ENCODE results near the gene KCNA5. TPM values are rescaled to one million over a fixed set of nuclear protein-coding genes. Genes with fewer than 3 reads are reported as not detected.

The KCNA5 gene
- total and polyA plus RNA-seq, 2 donors (not counting 1 experiment from before 2014, with no cell fraction given) = 0.20 to 0.72 TPM

GRCh38 chr12:5085896-5086295 lies 42.2 kb downstream of the KCNA5 start:
- Histone ChIP-seq H4K20me1 (ENCODE audit: control insufficient read depth, insufficient read depth, low read length, poor library complexity, severe bottlenecking) (no peaks in the 10 kb centered on the region), H3K4me2 (replicated peaks; ENCODE audit: low read depth, low read length, poor library complexity, severe bottlenecking) (no peak overlapping the region), H3K79me2 (ENCODE audit: control insufficient read depth, insufficient read depth, low read length) (no peaks in the 10 kb centered on the region), H3K27ac (ENCODE audit: low read length in 2 of 2) (no peak overlapping the region), H2AFZ (ENCODE audit: insufficient read depth, low read depth, low read length, poor library complexity, severe bottlenecking) (no peak overlapping the region), H3K9me3 (ENCODE audit: control extremely low read depth in 1 of 3, control insufficient read depth in 2 of 3, insufficient read depth in 1 of 3, low read length in 2 of 3) (no peaks in the 10 kb centered on the region), H3K36me3 (replicated peaks in 1 of 2; ENCODE audit: control extremely low read depth in 1 of 2, control insufficient read depth in 1 of 2, extremely low read depth in 1 of 2, insufficient read depth in 2 of 2, low read length in 1 of 2) (no peaks in the 10 kb centered on the region), H3K27me3 (replicated peaks in 1 of 4; ENCODE audit: control extremely low read depth in 1 of 4, control insufficient read depth in 3 of 4, insufficient read depth in 4 of 4, low read length in 3 of 4) (no peaks in the 10 kb centered on the region), H3K4me1 (ENCODE audit: control insufficient read depth in 2 of 2, insufficient read depth in 2 of 2, low read length in 2 of 2) (no peaks in the 10 kb centered on the region), H3K4me3 (ENCODE audit: control extremely low read depth in 1 of 5, extremely low read depth in 1 of 5, insufficient read depth in 1 of 5, low read depth in 2 of 5, low read length in 4 of 5) (no peak overlapping the region), H3K9ac (ENCODE audit: low read length) (no peak overlapping the region)
- Mint-ChIP-seq H3K9me3 (ENCODE audit: insufficient read depth) (no peaks in the 10 kb centered on the region), H3K4me1 (no peaks in the 10 kb centered on the region), H3K27ac (no peak overlapping the region), H3K4me3 (no peak overlapping the region), H3K27me3 (peaks cover 16% of the 10 kb centered on the region)
- WGBS (ENCODE audit: insufficient coverage) = 82% methylated on average over 3 of the region's 3 CpGs
- ATAC-seq (ENCODE audit: low read depth) (no peak), DNase-seq (no peak)
- TF ChIP-seq CTCF (IDR thresholded peaks at IDR 0.05) (no peak), EZH2 (IDR thresholded peaks at IDR 0.05; ENCODE audit: borderline replicate concordance, insufficient read depth, low read depth, low read length, poor library complexity, severe bottlenecking) (no peak)
- ChIA-PET CTCF (interaction anchor here (0.9 to 8.7 kb wide), 8 partner anchors 10 to 230 kb away, joined by 3 to 327 read pairs (median 4); no protein-coding TSS in a partner anchor), POLR2A (no interaction called here)
- intact Hi-C loops (cut with micrococcal nuclease) = loop anchor here (2.0 kb wide), 1 partner anchor 35 kb away; no protein-coding TSS in a partner anchor

- POLR2A ChIA-PET = no interaction called here
These were observed 44.3 kb downstream of the KCNA5 start for GRCh38 chr12:5087831-5088554.

More at GRCh38 chr12:5087831-5088554, 44.3 kb downstream of the KCNA5 start:
- Histone ChIP-seq H3K27me3 (replicated peaks in 1 of 4; ENCODE audit: control extremely low read depth in 1 of 4, control insufficient read depth in 3 of 4, insufficient read depth in 4 of 4, low read length in 3 of 4) (no peaks in the 10 kb centered on the region), H3K4me3 (ENCODE audit: control extremely low read depth in 1 of 5, extremely low read depth in 1 of 5, insufficient read depth in 1 of 5, low read depth in 2 of 5, low read length in 4 of 5) (no peak overlapping the region), H3K4me1 (ENCODE audit: control insufficient read depth in 2 of 2, insufficient read depth in 2 of 2, low read length in 2 of 2) (no peaks in the 10 kb centered on the region), H3K36me3 (replicated peaks in 1 of 2; ENCODE audit: control extremely low read depth in 1 of 2, control insufficient read depth in 1 of 2, extremely low read depth in 1 of 2, insufficient read depth in 2 of 2, low read length in 1 of 2) (no peaks in the 10 kb centered on the region), H3K9me3 (ENCODE audit: control extremely low read depth in 1 of 3, control insufficient read depth in 2 of 3, insufficient read depth in 1 of 3, low read length in 2 of 3) (no peaks in the 10 kb centered on the region), H3K9ac (ENCODE audit: low read length) (no peak overlapping the region), H3K27ac (ENCODE audit: low read length in 2 of 2) (no peak overlapping the region), H3K79me2 (ENCODE audit: control insufficient read depth, insufficient read depth, low read length) (no peaks in the 10 kb centered on the region), H2AFZ (ENCODE audit: insufficient read depth, low read depth, low read length, poor library complexity, severe bottlenecking) (no peak overlapping the region), H3K4me2 (replicated peaks; ENCODE audit: low read depth, low read length, poor library complexity, severe bottlenecking) (no peak overlapping the region), H4K20me1 (ENCODE audit: control insufficient read depth, insufficient read depth, low read length, poor library complexity, severe bottlenecking) (no peaks in the 10 kb centered on the region)
- CTCF ChIA-PET = interaction anchor here (8.7 kb wide), 1 partner anchor 66 kb away, joined by 327 read pairs; no protein-coding TSS in a partner anchor
- ATAC-seq (ENCODE audit: low read depth) = no peak
- Mint-ChIP-seq H3K4me3 (no peak overlapping the region), H3K27ac (no peak overlapping the region), H3K4me1 (no peaks in the 10 kb centered on the region), H3K27me3 (peaks cover 18% of the 10 kb centered on the region), H3K9me3 (ENCODE audit: insufficient read depth) (no peaks in the 10 kb centered on the region)
- intact Hi-C loops (cut with micrococcal nuclease) = no loop called here
- TF ChIP-seq EZH2 (IDR thresholded peaks at IDR 0.05; ENCODE audit: borderline replicate concordance, insufficient read depth, low read depth, low read length, poor library complexity, severe bottlenecking) = no peak
- TF ChIP-seq CTCF (IDR thresholded peaks at IDR 0.05) = no peak
- WGBS (ENCODE audit: insufficient coverage) = 84% methylated on average over 11 of the region's 16 CpGs
- no peak for DNase-seq

All from B cell (primary cell).